GM18867 (cell line): Measurements from ENCODE around the gene PDE6A.
"Not testable (repeated sequence)": the region's sequence is repeated elsewhere in the genome, so short reads cannot be mapped to it uniquely, and the experiment has no call there.

Source experiments
- ATAC-seq: cut with Tn5 transposase; IDR thresholded peaks from one replicate; pipeline ENCODE4 v1.9.1; 2021; ENCODE audit warnings: mild to moderate bottlenecking, moderate library complexity; ENCODE audit not compliant: unreplicated experiment

Gene PDE6A

DNA sequence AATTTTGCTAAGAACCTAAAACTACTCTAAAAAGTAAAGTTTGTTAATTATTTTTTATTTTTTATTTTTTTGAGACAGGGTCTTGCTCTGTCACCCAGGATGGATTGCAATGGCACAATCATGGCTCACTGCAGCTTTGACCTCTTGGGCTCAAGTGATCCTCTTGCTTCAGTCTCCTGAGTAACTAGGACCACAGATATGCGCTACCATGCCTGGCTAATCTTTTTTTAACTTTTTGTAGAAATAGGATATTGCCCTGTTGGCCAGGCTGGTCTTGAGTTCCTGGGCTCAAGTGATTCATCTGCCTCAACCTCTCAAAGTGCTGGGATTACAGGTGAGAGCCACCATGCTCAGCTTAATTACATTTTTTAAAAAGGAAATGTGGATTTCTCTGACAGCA, 45.8 kb downstream of the PDE6A start:
- ATAC-seq, result no peak

DNA sequence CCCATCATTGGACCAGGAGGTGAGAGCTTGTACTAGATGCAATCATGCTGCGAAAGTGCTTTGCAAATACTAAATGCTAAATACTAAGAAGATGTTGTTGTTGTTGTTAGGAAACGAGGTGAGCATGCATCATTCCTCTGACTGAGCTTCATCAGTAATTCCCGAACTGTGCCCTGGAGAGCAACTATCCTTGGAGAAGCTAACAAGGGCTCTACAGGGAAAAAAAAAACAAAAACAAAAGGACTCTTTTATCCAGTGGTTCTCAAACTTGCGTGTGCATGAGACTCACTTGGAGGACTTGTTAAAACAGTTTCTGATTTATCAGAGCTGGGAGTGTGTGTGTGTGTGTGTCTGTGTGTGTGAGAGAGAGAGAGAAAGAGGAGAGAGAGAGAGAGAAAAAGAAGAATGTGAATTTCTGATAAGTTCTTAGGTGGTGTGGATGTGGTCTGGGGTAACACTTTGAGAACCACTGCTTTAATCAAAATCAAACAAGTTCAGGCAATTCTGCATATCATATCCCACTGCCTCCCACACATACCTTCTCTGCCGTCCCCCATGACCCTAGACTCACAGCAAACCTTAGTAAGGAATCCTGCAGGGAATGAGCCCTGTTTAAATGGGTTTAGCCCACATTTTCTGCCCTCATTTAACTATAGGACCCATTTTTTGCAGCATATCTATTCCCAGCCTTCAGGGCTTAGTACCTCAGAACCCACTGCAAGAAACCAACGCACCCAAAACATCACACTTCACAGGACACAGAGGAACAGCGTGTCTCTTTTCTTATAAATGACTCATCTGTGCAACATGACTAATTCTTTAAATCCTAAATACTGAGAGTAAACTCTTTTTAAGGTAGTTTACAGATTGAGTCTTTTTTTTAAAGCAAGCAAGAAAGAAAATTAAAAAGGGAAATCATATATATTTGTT, 48.9 kb downstream of the PDE6A start:
- ATAC-seq, result no peak

DNA sequence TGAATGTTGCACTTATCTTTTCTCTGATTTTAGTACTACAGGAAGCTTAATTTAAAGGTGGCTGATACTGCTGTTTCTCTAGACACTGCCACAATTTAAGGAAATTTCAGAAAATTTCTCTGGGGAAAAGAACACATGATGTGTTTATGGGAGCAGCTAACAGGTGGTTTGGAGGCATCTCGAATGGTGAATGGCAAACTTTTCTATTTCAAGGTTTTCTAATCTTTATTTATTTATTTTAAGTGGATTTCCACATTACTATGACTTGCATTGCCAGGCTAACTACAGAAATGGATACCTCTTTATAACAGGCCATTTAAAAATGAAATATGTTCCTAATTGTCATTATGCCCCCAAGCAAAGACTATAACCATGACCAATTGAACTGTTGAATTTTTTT, 50.4 kb downstream of the PDE6A start:
- no peak for ATAC-seq

DNA sequence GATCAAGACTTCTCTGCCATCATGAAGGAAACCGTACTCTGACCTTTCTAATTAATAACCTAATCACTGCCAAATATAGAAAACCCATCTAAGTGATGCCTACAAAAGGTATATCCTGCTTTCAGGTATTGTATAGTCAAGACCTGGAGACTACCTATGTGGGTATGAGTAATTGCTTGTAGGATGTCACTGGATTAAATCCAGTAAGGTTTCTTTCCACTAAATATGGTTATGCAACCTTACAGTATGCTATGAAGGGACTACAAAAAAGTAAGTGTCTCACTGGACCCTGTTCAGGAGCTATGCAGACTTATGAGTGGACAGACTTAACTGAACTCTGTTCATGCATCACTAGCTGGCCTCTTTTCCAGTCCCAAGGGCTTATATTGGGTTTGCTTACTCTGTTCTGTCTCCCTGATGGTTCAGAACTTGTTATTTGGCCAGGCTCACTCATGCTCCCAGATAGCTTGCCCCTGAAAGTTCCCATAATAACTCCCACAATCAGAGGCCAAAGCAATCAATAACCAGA, 51.1 kb downstream of the PDE6A start:
- ATAC-seq, result no peak

DNA sequence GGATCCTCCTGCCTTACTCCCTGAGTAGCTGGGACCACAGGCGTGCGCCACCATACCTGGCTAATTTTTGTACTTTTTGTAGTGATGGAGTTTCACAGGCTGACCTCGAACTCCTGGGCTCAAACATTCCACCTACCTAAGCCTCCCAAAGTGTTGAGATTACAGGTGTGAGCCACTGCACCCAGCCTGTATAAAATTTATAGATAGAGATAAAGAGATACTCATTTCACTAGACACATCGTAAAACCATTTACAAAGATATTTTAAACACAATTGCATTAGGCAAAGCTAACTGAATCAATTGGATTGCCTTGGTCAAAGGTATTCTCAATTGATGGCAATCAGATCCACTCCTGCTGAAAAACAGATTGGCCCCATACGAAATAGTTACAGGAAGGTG, 52.0 kb downstream of the PDE6A start:
- no peak for ATAC-seq

DNA sequence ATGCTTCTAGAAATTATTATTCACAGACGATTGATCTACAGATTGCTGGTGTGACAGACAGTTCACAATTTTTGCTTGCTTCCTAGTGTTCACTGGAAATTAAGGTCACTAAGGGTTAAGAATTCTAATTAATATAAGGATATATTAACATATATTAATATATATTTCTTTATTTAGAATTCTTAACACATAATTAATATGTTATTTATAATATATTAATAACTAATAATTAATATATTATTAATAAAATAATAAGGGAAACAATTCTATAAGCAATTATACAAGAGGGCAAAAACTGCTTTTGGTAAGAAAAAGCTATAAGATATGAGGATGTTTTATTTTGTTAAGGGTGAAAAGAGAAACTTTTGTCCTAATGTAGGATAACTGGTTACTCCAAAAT, 56.3 kb downstream of the PDE6A start:
- no peak for ATAC-seq

DNA sequence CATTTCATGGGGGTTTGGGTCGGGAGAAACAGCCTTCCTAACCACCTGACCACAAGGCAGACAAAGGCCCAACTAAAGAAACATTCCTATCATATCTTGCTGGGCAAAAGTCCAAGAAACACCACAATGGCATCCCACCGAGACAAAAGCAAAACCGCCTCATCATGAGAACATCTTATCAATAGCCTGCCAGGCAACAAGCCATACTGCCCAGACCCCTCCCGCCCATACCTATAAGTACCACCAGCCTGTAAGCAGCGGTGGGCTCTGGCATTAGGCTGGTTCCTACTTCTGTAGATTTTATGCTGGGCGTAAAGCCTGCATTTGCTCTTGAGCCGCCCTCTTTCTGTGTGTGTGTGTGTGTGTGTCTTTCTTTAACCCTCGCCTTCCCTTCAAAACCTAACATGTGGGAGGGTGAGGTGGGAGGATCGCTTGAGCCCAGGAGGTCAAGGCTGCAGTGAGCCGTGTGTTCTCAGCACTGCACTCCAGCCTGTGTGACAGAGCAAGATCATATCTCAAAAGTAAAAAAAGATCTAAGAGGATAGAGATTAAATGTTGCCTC, 56.9 kb downstream of the PDE6A start:
- no peak for ATAC-seq

DNA sequence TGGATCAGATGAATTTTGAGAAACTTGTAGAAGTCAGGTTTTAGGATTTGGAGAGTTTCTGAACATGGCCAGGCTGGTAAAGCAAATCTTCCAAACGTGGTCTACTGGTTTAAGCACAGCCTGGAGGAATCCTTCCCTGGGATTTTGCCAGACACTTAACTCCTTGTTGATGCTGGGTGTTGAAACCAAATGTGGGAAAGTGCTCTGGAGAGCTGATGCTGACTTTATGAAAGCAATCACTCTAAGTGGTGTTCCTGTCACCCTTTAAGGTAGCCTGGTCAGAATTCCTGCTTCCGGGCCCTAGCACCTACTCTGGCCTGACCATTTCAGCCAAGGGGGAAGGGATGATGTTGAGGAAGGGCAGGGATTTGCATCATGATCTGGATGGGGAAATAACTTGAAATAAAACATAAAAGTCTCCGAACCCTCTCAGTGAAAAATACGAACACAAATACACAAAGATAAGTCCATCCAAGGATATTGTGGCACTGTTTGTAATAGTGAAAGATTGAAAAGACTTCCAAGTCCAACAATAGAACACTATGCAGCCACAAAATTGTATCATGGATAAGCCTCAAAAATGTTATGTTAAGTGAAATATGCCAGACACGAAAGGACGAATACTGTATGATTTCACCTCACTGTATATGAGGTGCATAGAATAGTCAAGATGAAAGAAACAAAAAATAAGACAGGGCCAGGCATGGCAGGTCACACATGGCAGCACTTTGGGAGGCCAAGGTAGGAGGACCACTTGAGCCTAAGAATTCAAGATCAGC, 57.7 kb downstream of the PDE6A start:
- no peak for ATAC-seq

DNA sequence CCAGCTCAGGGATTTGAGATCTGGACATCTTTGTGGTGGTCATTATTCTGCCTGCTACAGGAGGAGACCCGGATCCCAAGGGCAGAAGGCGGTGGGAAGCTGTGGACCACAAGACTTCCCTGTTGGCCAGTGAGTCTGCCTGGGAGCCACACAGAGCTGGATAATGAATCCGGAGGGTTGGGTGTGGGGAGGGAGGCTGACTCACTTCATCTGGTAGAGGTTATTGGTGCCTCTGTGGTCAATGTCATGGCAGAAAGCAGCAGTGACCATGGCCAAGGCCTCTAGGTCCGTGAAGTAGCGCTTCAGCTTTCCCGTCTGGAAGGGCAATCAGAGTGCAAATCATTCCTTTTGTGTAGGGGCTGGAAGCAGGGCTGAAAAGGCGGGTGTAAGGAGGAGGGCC, 58.5 kb downstream of the PDE6A start:
- ATAC-seq, result no peak

DNA sequence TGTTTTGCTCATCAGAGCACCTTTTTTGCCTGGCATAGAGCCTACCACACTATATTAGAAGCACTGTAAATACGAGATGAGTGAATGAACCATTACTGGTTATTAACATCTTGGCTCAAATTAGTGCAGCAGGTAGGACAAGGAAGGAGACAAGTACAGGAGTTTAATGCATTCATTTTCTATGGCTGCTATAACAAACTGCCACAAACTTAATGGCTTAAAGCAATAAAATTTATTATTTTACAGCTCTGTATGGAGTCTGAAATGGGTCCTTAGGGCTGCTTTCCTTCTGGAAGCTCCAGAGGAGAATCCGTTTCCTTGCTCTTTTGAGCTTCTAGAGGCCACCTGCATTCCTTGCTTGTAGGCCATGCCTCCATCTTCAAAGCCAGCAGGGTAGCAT, 59.1 kb downstream of the PDE6A start:
- no peak for ATAC-seq

DNA sequence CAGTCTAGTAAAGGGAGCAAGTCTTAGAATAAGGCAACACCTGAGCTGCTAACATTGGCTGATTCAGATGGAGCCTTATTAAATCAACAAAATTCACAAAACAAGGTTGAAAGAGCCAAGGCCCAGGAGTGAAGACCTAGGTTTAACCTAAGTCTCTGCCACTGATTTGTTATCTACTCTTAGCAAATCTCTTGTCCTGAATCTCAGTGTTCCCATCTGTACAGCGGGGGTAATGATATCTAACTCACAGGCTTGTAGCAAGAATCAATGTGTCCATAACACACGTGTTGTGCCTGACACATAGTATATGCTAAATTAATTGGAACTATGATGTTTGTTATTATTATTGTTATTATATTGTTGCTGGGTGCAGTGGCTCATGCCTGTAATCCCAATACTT, 61.0 kb downstream of the PDE6A start:
- ATAC-seq, result no peak

DNA sequence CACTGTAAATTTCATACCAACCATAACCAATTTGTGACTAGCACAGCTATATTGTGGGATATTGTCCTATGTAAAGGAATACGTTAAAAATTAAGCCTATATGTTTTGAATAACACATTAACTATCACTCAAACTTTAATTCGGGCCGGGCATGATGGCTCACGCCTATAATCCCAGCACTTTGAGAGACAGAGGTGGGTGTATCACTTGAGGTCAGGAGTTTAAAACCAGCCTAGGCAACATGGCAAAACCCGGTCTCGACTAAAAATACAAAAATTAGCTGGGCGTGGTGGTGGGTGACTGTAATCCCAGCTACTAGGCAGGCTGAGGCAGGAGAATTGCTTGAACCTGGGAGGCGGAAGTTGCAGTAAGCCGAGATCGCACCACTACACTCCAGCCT, 62.0 kb downstream of the PDE6A start:
- not testable (repeated sequence) for ATAC-seq

DNA sequence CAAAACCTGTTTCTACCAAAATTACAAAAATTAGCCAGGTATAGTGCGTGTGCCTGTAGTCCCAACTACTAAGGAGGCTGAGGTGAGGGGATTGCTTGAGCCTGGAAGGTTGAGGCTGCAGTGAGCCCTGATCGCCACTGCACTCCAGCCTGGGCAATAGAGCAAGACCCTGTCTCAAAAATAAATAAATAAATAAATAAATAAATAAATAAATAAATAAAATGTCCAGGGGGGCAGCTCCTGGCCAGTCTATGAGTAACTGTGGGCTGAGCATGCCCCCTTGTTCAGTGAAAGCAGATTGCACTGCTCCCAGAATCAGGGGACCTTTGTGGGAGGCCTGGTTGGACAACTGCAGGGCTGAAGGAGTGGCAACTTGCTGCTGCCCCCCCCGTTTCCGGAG, 62.7 kb downstream of the PDE6A start:
- no peak for ATAC-seq

DNA sequence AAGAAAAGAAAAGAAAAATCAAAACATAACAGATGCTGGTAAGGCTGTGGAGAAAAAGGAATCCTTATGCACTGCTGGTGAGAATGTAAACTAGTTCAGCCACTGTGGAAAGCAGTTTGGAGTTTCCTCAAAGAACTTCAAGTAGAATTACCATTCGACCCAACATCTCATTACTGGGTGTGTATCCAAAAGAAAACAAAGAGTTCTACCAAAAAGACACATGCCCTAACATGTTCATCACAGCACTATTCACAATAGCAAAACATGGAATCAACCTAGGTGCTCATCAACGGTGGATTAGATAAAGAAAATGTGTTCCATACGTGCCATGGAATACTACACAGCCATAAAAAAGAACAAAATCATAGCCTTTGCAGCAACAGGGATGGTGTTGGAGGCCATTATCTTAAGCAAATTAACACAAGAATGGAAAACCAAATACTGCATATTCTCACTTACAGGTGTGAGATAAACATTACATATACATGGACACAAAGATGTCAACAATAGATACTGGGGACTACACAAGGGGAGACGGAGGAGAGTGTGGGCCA, 63.4 kb downstream of the PDE6A start:
- no peak for ATAC-seq

DNA sequence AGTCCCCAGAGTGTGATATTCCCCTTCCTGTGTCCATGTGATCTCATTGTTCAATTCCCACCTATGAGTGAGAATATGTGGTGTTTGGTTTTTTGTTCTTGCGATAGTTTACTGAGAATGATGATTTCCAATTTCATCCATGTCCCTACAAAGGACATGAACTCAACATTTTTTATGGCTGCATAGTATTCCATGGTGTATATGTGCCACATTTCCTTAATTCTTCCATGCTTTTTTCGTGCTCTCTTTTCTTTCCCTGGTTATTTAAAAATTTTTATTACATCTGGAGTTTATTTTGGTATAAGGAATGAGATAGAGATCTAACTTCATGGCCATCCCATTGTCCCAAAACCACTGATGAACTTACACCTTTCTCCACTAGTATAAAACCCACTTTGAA, 65.0 kb downstream of the PDE6A start:
- not testable (repeated sequence) for ATAC-seq

DNA sequence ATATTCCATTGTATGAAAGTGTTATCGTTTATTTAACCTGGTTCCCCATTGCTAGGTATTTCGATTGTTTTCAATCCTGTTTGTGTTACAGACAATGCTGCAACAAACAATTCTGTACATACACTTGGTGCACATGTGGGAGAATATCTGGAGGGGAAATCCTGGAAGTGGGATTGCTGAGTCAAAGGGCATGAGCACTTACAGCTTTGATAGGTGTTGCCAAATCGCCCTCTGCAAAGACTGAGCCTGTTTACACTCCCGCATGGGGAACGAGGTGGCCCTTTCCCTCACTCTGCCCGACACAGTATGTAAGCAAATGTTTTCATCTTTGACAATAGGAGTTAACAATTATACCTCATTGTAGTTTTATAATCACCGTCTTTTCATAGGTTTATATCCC, 66.2 kb downstream of the PDE6A start:
- no peak for ATAC-seq

DNA sequence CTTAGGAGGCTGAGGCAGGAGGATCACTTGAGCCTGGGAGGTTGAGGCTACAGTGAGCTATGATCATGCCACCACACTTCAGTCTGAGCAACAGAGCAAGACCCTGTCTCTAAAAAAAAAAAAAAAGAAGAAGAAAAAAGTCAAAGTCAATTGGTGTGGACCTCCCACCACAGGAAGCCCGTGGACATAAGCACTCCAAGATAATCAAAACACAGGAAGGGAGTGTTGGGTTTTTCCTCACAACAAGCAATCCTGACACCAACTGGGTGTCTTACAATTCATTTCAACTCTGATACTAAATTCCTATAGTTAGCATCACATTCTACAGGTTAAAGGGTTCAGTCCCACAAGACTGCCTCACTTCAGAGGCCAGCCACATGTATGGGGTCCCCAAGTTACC, 70.7 kb downstream of the PDE6A start:
- ATAC-seq, result no peak

DNA sequence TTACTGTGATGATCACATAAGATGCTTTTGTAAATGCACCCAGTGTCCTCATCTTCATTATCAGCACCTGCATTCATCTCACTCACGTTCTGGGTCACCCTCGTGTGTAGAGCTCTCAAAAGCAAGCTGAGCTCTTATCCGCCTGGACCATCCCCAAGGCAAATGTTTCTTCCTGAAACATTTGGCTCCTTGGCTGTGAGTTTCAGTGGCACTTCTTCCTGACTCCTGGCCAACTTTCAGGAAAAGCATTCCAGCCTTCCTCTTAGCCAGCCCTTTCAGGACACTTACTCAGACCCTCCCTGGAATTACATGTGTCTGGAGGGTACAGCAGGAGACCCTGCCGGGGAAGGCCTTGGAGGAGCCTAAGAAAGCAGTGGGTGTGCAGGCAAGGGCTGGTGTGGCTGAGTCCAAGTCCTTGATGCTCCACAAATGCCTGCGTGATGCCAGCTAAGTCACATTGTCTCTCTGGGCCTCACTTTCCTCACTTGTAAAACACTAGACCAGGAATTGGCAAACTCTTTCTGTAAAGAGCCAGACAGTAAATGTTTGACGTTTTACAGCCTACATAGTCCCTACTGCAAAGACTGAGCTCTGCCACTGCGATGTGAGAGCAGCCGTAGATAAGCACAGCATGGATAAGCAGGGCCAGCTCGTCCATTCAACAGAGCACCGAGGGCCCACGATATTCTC, 72.1 kb downstream of the PDE6A start:
- ATAC-seq, result no peak

DNA sequence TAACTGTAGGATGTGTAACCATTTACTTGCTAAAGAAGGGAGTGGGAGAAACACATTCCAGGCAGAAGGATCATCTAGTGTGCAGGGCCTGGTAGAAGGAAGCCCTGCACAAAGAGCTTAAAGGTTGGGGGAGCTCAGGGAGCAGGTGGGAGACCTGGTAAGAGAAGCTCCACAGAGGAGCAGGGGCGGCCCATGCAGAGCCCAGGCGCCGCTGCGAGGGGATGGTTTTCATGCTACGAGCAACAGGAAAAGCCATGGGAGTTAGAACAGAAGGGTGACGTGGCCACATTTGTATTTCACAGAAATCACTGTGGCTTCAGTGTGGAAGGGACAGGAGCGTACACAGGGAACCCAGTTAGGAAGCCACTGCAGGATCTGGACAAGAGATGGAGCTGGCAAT, 73.1 kb downstream of the PDE6A start:
- ATAC-seq, result no peak

DNA sequence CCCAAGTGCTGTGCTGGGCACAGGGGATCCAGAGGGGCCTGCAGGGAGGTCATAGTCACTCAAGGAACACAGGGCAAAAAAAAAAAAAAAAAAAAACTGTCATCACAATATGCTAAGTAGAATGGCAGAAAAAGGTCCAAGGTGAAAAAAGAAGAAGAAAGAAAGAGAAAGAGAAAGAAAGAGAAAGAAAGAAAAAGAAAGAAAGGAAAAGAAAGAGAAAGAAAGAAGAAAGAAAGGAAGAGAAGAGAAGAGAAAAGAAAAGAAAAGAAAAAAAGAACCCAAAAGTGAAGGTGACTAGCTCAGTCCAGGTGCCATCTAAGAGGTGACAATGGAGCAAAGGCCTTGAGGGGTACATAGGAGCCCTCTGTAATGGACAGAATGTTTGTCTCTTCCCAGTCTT, 73.9 kb downstream of the PDE6A start:
- no peak for ATAC-seq

DNA sequence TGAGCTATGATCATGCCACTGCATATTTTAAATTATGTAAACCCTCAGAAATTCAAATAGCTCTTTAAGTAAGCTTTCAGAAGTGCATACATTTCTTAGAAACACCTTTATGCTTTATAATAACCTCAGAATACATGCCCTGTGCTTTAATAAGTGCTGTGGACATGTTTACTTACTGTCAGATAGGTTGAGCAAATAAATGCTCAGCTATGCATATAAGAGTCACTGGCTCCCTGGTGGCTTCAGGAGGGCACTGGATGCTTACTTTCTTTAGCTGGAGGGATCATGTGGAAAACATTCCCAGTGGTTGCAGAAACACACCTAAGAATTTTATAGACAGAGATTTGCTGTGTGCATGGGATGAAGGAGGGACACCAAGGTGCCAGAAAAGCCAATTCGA, 74.4 kb downstream of the PDE6A start:
- ATAC-seq, result no peak
